Thyroid gland (tissue), 4 donors: ENCODE measurements around the gene PRCD.

Source experiments
- CTCF ChIP-seq, 6 experiments: fragments of 200-600 bp in 3 of 6; fragments of 450-650 bp in 3 of 6; sonication (generic) in 3 of 6; IDR thresholded peaks; one replicate each; pipeline ENCODE4 v1.5.1; 2016 to 2019; ENCODE audit warnings: antibody characterized with exemption in 6 of 6, mild to moderate bottlenecking in 2 of 6, inconsistent platforms in 1 of 6, moderate library complexity in 1 of 6
- POLR2A ChIP-seq, 2 donors: fragments of 450-650 bp; IDR thresholded peaks; one replicate each; pipeline ENCODE4 v1.6.1; 2017; ENCODE audit warnings: antibody characterized with exemption in 2 of 2, mild to moderate bottlenecking in 2 of 2, moderate library complexity in 1 of 2

DNA sequence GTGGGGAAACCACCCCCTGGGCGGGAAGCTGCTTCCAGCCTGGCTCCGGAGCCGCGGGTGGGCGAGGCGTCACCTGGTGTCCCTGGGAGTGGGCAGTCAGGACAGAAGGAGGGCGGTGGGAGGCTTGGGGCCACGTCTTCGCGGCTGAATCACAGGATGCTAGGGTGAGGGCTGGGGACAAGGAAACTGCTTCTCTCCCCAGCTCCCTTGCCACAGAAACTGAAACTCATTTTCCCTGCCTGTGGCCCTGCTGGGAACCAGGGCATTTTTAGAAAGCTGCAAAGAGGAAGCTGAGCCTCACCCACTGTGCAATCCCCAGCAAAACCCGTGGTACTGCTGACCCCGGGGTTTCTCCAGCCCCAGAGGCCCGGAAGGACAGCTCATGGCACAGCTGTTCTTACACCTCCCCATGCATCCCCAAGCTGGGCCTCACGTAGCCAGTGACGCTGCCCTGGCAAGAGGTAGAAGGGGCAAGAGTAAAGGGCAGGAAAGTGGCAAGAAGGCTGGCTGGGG, 46.8 kb upstream of the PRCD start:
- no peak for TF ChIP-seq CTCF (IDR thresholded peaks at IDR 0.05)
- no peak for TF ChIP-seq POLR2A (IDR thresholded peaks at IDR 0.05)
